ENCODE measurements around the gene CMKLR1.

The CMKLR1 gene, protein sequence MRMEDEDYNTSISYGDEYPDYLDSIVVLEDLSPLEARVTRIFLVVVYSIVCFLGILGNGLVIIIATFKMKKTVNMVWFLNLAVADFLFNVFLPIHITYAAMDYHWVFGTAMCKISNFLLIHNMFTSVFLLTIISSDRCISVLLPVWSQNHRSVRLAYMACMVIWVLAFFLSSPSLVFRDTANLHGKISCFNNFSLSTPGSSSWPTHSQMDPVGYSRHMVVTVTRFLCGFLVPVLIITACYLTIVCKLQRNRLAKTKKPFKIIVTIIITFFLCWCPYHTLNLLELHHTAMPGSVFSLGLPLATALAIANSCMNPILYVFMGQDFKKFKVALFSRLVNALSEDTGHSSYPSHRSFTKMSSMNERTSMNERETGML

DNA sequence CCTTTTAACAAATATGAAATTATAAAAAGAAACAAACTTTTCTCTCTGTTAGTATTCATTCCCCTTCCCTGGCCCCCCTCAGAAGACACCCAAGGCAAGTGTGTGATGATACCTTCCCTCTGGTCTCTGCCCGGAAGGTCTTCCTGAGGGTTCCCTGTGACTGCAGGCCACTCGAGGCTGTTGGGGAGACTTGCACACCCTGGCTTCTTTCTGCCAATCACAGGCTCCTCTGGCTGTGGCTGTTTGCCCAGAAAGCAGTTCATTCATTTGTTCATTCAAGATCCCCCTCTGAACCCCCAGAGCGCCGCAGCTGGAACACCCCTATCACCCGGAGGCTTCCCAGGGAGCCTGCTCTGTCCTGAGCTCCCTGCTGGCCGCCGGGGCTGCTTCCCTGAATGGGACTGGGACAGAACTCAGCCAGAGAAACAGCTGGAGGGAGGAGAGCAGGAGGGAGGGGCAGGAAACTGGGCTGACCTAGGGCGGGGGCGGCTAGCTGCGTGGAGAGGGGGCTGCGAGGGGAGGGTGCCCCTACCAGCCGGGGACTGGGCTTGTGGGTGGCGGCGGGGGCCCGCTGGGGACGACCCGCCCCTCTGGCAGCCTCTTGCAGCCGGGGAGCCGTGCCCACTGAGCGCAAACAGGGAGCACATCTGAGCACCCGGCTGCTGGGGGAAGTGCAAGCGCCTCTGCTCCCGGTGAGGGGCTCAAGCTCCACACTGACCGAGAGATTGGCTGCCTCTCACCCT is at the start of gene CMKLR1:
TSS of gene CMKLR1 (minus strand) at position 397 of the 743 bp plus-strand sequence. CDS start 45,720 bp downstream, outside the sequence.
- H3K27me3 Mint-ChIP-seq: peaks cover 1% of the 10 kb centered on the region

DNA sequence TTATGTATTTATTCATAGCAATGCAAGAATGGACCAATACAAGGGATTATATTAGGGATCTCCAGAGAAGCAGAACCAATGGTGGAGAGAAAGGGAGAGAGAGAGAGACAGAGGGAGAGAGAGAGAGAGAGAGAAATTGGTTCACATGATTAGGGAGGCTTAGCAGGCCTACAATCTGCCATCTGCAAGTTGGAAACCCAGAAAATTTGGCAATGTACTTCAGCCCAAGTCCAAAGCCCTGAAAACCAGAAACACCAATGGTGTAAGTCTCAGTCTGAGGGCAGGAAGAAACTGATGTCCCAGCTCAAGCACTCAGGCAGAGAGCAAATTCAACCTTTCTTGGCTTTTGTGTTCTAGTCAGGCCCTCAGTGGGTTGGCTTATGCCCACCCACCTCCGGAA is 48.7 kb upstream of the CMKLR1 start:
- no peak overlapping the region for H3K27ac Mint-ChIP-seq
- H3K27me3 Mint-ChIP-seq: peaks cover 4% of the 10 kb centered on the region
- peaks cover 1% of the 10 kb centered on the region for H3K36me3 Mint-ChIP-seq
- no peaks in the 10 kb centered on the region for H3K4me1 Mint-ChIP-seq
- H3K9me3 Mint-ChIP-seq: no peaks in the 10 kb centered on the region
- no peak overlapping the region for H3K4me3 Mint-ChIP-seq

More for the DNA sequence above, at the start of gene CMKLR1:
- Mint-ChIP-seq H3K9me3 (no peaks in the 10 kb centered on the region), H3K36me3 (no peaks in the 10 kb centered on the region), H3K4me3 (peak within 1 kb of the TSS; percentile 65), H3K4me1 (peaks cover 16% of the 10 kb centered on the region), H3K27ac (no peak within 1 kb of the TSS)

DNA sequence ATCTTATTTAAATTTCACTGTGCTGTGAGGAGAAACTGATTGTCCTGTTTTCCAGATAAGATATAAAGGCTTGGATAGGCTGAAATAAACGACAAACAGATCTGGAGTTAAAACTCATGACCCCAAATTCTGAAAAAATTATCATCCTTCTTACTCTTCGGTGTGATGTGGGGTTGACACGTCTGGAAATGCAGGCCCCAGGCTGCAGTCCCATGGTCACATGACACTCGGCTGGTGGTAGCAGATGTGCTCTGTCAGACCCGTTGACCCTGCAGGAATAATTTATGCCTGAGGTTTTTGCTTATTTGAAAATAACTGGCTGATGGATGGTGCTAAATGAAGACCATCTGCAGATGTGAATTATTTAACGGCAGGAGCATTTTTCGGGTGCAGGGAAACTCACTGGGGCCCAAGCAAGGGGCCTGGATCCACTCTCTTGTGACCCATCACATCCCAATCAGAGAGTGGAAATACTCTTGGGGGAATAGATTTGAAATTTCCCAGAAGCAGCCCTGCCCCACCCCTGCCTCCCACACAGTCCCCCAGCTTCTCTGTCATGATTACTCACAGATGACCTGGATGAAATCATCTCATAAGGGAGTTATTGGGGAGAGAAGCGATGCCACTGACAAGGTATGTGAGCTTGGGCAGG is 47.7 kb upstream of the CMKLR1 start:
- Mint-ChIP-seq H3K27me3 (peaks cover 3% of the 10 kb centered on the region), H3K36me3 (peaks cover 1% of the 10 kb centered on the region), H3K4me1 (no peaks in the 10 kb centered on the region), H3K9me3 (no peaks in the 10 kb centered on the region), H3K4me3 (no peak overlapping the region), H3K27ac (no peak overlapping the region)

DNA sequence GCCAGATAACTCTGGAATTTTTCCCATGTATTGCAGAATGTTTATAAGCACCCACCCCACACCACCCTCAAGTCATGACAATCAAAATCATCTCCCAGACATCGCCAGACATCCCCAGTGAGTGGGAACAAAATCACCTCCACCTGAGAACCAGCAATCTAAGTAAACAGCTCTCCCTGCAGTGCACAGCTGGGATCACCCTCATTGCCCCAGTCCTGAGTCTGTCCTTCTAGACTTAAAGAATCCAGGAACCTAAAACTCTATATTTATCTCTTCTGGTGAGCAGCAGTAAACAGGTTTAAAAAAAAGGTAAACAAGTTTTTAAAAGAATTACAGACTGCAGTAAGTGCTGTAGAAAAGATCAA is 43.3 kb upstream of the CMKLR1 start:
- Mint-ChIP-seq H3K27me3 (no peaks in the 10 kb centered on the region), H3K36me3 (peaks cover 2% of the 10 kb centered on the region), H3K27ac (no peak overlapping the region), H3K4me3 (no peak overlapping the region), H3K4me1 (no peaks in the 10 kb centered on the region), H3K9me3 (peaks cover 9% of the 10 kb centered on the region)

DNA sequence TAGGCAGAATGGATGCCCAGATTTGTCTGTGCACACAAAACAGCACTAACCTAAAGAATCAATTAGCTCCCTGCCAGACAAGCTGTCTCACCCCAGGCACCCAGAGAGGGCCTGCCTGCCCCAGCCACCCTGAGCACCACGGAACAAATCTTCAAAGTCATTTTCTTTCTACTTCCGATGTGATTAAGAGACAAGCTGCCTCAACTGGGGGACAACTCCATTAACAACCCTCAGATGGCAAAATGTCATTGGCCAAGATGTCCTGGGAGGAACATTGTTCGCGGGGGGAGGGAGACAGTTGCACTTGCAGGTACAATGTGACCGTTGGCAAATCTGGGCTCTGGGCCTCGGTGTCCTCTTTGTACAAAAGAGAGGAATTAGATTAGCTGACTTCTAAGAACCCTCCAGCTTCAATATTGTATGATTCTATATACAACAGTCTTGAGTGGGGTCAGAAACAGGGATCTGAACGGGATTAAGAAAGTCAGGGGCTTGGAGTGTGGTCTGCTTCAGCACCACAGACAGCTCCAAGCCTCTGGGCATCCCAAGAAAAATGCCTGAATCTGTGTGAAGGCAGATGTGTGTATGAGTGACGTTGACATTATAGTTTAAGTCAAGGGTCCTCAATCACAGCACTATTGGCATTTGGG is 42.8 kb upstream of the CMKLR1 start:
- no peak overlapping the region for H3K27ac Mint-ChIP-seq
- peaks cover 14% of the 10 kb centered on the region for H3K9me3 Mint-ChIP-seq
- H3K4me3 Mint-ChIP-seq: no peak overlapping the region
- peaks cover 3% of the 10 kb centered on the region for H3K36me3 Mint-ChIP-seq
- no peaks in the 10 kb centered on the region for H3K27me3 Mint-ChIP-seq
- H3K4me1 Mint-ChIP-seq: no peaks in the 10 kb centered on the region

DNA sequence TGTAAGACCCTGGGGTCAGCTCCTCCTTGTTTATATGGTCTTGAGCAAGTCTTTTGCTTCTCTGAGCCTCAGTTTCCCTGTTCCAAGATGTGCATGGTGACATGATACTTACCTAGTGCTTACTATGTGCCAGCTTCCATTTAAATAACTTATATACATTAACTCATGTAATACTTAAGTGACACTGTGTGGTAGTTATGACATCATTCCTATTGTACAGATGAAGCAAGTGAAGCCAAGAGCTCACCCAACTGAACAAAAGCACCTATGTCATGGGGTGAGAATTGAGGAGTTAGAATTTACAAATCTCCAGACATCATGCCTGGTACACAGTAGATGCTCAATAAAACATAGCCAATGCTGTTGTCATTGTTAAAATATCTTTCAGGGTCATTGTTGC is 41.3 kb upstream of the CMKLR1 start:
- H3K27ac Mint-ChIP-seq: no peak overlapping the region
- no peaks in the 10 kb centered on the region for H3K4me1 Mint-ChIP-seq
- peaks cover 20% of the 10 kb centered on the region for H3K9me3 Mint-ChIP-seq
- peaks cover 3% of the 10 kb centered on the region for H3K36me3 Mint-ChIP-seq
- H3K27me3 Mint-ChIP-seq: no peaks in the 10 kb centered on the region
- H3K4me3 Mint-ChIP-seq: no peak overlapping the region

DNA sequence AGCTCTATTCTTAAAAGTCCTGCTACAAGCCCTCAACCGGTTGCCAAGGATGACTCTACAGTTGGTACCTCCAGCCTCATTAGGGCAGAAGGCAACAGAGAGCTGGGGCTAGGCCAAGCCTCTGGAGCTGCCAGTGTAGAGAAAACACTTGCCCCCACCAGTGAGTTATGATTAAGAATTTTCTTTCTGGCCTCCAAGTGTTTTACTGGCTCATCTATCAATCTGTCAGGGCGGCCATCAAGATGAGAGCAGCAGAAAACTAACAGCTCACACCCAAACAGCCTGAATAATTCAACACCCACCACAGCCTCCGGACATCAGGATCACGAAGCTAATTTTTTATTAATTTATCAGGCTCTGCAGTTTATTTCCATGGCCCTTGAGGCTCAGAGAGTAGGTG is 40.7 kb upstream of the CMKLR1 start:
- H3K9me3 Mint-ChIP-seq: peaks cover 20% of the 10 kb centered on the region
- no peaks in the 10 kb centered on the region for H3K4me1 Mint-ChIP-seq
- H3K36me3 Mint-ChIP-seq: peaks cover 3% of the 10 kb centered on the region
- no peak overlapping the region for H3K4me3 Mint-ChIP-seq
- no peak overlapping the region for H3K27ac Mint-ChIP-seq
- H3K27me3 Mint-ChIP-seq: no peaks in the 10 kb centered on the region

DNA sequence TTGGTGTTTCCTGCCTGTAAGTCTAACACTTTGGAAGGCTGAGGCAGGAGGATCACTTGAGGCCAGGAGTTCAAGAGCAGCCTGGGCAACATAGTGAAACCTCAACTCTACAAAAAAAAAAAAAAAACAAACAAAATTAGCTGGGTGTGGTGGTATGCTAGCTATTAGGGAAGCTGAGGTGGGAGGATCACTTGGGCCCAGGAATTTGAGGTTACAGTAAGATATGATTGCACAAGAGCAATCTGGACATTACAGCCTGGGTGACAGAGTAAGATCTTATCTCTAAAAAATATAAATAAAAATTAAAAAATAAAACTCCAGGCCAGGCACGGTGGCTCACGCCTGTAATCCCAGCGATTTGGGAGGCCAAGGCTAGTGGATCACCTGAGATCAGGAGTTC is 39.8 kb upstream of the CMKLR1 start:
- Mint-ChIP-seq H3K4me3 (no peak overlapping the region), H3K27ac (no peak overlapping the region), H3K27me3 (no peaks in the 10 kb centered on the region), H3K36me3 (peaks cover 3% of the 10 kb centered on the region), H3K4me1 (no peaks in the 10 kb centered on the region), H3K9me3 (peaks cover 20% of the 10 kb centered on the region)

DNA sequence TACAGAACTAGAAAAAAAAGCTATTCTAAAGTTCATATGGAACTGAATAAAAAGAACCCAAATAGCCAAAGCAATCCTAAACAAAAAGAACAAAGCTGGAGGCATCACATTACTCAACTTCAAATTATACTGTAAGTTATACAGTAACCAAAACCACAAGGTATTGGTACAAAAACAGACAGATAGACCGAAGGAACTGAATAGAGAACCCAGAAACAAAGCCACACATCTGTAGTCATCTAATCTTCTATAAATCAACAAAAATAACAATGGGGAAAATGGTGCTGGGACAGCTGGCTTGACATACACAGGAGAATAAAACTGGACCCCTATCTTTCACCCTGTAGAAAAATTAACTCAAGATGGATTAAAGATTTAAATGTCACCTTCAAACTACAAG is 38.1 kb upstream of the CMKLR1 start:
- peaks cover 3% of the 10 kb centered on the region for H3K36me3 Mint-ChIP-seq
- peaks cover 27% of the 10 kb centered on the region for H3K9me3 Mint-ChIP-seq
- no peaks in the 10 kb centered on the region for H3K27me3 Mint-ChIP-seq
- H3K4me3 Mint-ChIP-seq: no peak overlapping the region
- H3K4me1 Mint-ChIP-seq: no peaks in the 10 kb centered on the region
- H3K27ac Mint-ChIP-seq: no peak overlapping the region

DNA sequence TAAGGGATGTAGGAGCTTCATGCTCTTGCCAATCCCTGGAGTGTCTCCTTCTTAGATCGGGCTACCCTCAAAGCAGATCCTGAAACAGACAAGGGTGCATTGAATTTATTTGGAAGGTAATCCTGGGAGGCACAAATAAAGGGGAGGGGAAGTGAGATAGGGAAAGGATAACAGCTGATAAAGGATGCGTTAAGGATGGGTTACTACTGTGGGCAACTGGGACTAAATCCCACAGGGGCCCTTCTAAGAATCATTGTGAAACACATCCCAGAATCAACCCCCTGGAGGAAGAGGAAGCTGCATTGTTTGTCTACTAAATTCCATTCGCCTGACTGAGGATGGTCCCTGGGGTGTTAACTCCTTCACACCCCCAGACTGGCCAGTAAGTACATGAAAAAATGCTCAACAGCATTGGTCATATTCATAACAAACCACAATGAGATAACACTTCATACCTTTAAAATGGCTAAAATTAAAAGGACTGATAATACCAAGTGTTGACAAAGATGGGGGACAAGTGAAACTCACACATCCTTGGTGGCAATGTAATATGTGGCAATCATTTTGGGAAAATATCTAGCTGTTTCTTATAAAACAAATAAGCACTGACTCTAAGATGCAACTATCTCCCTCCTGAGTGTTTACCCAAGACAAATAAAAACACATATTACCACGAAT is 37.0 kb upstream of the CMKLR1 start:
- Mint-ChIP-seq H3K4me1 (no peaks in the 10 kb centered on the region), H3K36me3 (peaks cover 3% of the 10 kb centered on the region), H3K27me3 (peaks cover 3% of the 10 kb centered on the region), H3K9me3 (peaks cover 31% of the 10 kb centered on the region), H3K27ac (no peak overlapping the region), H3K4me3 (no peak overlapping the region)

DNA sequence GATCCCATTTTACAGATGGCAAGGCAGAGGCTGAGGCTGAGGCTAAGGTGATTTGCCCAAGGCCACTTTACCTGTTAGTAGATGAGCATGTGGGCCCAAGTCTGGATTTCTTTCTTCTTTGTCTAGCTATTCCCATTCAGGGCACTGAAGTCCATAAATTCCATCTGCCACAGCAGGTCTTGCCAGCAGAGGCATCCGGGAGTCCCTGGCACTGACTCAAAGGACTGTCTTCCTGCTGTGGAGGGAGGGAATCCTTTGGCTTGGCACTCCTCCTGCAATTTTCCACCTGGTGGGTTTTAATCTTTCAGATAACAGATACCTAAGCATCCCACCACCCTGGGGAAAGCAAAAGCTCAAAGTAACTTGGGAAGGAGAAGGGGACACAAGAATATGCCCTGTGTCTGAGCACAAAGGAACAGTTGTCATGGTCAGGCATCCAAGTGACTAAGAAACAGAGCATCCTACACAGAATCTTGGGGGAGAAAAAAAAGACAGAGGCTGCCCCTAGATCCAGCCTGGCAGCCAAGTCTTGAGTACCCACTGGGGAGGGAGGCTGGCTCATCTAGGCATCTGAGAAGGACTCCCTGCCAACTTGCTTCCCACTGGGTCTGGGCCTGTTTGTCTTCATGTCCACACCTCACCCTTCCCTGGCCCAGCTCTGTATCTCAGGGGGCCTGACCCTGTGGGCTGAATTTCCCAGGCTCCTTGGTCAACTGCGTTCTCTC is 35.6 kb upstream of the CMKLR1 start:
- Mint-ChIP-seq H3K4me3 (no peak overlapping the region), H3K27me3 (peaks cover 3% of the 10 kb centered on the region), H3K4me1 (no peaks in the 10 kb centered on the region), H3K36me3 (peaks cover 3% of the 10 kb centered on the region), H3K27ac (no peak overlapping the region), H3K9me3 (peaks cover 31% of the 10 kb centered on the region)

DNA sequence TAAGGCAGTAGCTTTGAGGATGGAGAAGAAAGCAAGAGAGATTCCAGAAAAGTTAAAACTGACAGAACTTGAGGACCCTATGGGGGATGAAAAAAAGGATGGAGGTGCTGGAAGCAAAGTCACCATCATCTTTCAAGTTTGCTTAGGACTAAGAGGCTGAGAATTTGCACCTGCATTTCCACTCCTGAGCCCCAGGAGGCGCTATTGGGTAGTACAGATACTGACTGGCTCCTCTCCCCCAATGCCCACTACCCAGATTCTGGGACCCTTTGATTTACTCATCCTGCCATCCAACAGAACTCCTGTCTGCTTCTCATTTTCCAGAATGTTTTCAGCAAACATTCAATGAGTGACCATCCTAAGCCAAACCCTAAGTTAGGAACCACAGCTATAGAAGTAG is 34.0 kb upstream of the CMKLR1 start:
- H3K36me3 Mint-ChIP-seq: peaks cover 3% of the 10 kb centered on the region
- H3K27me3 Mint-ChIP-seq: peaks cover 3% of the 10 kb centered on the region
- H3K9me3 Mint-ChIP-seq: peaks cover 27% of the 10 kb centered on the region
- H3K4me1 Mint-ChIP-seq: no peaks in the 10 kb centered on the region
- H3K27ac Mint-ChIP-seq: no peak overlapping the region
- H3K4me3 Mint-ChIP-seq: no peak overlapping the region

DNA sequence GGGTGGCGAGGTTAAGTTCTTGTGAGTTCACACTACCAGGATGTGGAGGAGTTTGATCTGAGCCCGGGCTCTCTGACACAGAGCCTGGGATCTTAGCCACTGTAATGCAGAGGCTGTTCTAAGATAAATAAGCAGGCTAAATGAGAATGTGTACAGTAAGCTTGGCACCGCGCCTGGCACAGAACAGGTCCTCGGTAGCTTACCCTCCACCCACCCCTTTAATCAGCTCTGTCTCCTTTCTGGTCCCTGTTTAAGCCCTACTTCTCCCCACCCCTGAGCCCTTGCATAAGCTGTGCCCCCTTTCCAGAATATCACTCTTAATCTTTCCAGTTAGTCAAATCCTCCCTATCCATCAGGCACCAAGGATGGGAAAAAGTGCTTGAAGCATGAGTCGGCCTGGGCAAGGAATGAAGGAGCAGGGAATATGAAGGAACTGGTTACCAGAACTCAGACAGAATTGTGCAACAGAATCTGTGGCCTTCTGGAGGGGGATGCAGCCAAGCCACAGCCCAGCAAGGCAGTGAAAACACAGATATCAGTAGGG is 32.8 kb upstream of the CMKLR1 start:
- Mint-ChIP-seq H3K9me3 (peaks cover 16% of the 10 kb centered on the region), H3K27me3 (peaks cover 3% of the 10 kb centered on the region), H3K4me1 (no peaks in the 10 kb centered on the region), H3K4me3 (no peak overlapping the region), H3K27ac (no peak overlapping the region), H3K36me3 (peaks cover 2% of the 10 kb centered on the region)

DNA sequence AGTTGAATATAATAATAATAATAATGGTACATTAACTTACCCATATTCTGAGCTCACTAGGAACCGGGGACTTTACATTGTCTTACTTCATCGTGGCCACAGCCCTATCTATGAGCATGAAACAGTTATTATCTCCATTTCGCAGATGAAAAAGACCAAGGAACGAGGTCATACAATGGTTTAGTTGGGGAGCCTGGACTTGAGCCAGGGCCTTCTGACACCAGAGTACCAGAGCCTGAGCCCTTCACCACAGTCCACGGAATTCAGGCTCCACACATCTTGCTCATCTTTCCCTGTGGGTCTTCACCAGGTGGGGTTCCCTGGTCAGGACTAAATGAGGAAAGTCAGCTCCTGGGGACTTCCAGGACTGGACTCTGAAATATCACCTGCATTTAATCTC is 31.3 kb upstream of the CMKLR1 start:
- Mint-ChIP-seq H3K4me3 (no peak overlapping the region), H3K9me3 (peaks cover 10% of the 10 kb centered on the region), H3K4me1 (no peaks in the 10 kb centered on the region), H3K27ac (no peak overlapping the region), H3K36me3 (no peaks in the 10 kb centered on the region), H3K27me3 (peaks cover 3% of the 10 kb centered on the region)
